A549 (cell line): ENCODE results near the gene MAD1L1. TPM values are rescaled to one million over a fixed set of nuclear protein-coding genes. Genes with fewer than 3 reads are reported as not detected.

ENCODE experiments used
- ATAC-seq, 2 experiments: fragments of 200-7000 bp in 1 of 2; fragments of >200 bp in 1 of 2; cut with Nextera tagmentation in 1 of 2; cut with Tn5 transposase in 1 of 2; 3 replicates each; pipeline versions ENCODE4 v1.8.0 to v1.9.1; 2018 to 2020; ENCODE audit warnings: mild to moderate bottlenecking in 1 of 2, moderate library complexity in 1 of 2
- CTCF ChIA-PET: fragments of 300-600 bp; sonication (Branson Sonifier 250); formaldehyde crosslinking; extraction: SDS; loops from one replicate; lab custom pipeline; 2021; ENCODE audit warnings: antibody characterized with exemption, inconsistent platforms; lab: Yijun Ruan, JAX
- POLR2A ChIA-PET: fragments of 350-600 bp; formaldehyde crosslinking; extraction: SDS; loops from one replicate; lab custom pipeline; 2021; ENCODE audit warnings: antibody characterized with exemption, inconsistent platforms; lab: Yijun Ruan, JAX
- DNase-seq, 2 experiments: peaks; one replicate each; pipeline versions ENCODE4 v3.0.0 to v3.0.0-alpha.2; 2011 to 2016; ENCODE audit warnings: low read depth in 1 of 2, low spot score in 1 of 2
- FAIRE-seq: peaks from 2 replicates; lab custom pipeline; 2011; peaks lifted over from hg19 to GRCh38; lab: Jason Lieb, UNC
- H3K27ac ChIP-seq, 2 experiments: fragments of >200 bp; sonication (Bioruptor Twin); formaldehyde crosslinking; 3 replicates each; pipeline ENCODE4 v1.5.1; 2016 to 2017
- H3K4me1 ChIP-seq: fragments of >200 bp; sonication (Bioruptor Twin); formaldehyde crosslinking; 3 replicates; pipeline ENCODE4 v1.6.1; 2016
- H3K4me2 ChIP-seq: fragments of >200 bp; sonication (Bioruptor Twin); formaldehyde crosslinking; 3 replicates; pipeline ENCODE4 v1.6.1; 2016
- H3K4me3 ChIP-seq: fragments of >200 bp; sonication (Bioruptor Twin); formaldehyde crosslinking; 3 replicates; pipeline ENCODE4 v1.5.1; 2016
- H3K9me3 ChIP-seq: fragments of >200 bp; sonication (Bioruptor Twin); formaldehyde crosslinking; 3 replicates; pipeline ENCODE4 v1.6.1; 2016
- ATOH8 ChIP-seq: fragments of 250-450 bp; sonication (Bioruptor Pico); IDR thresholded peaks from 2 replicates; pipeline ENCODE4 v1.5.0; 2020; ENCODE audit warnings: low read depth, mild to moderate bottlenecking, moderate library complexity
- CHD4 ChIP-seq: fragments of 200-600 bp; sonication (generic); IDR thresholded peaks from 2 replicates; pipeline ENCODE4 v1.6.1; 2016; ENCODE audit warnings: antibody characterized with exemption, mild to moderate bottlenecking, borderline replicate concordance
- CTCF ChIP-seq: fragments of >200 bp; sonication (Bioruptor Twin); formaldehyde crosslinking; IDR thresholded peaks from 3 replicates; pipeline ENCODE4 v1.5.1; 2016
- E2F6 ChIP-seq: IDR thresholded peaks from 2 replicates; pipeline ENCODE4 v1.6.1; 2012; ENCODE audit warnings: low read depth, borderline replicate concordance
- ELK1 ChIP-seq: fragments of 150-350 bp; IDR thresholded peaks from 2 replicates; pipeline ENCODE4 v1.6.1; 2014; ENCODE audit warnings: low read depth, mild to moderate bottlenecking, low read length
- FOSL2 ChIP-seq, 2 experiments: fragments of 450-650 bp in 1 of 2; fragments of >200 bp in 1 of 2; sonication (Bioruptor Twin) in 1 of 2; formaldehyde crosslinking; IDR thresholded peaks; 2 replicates each; pipeline versions ENCODE4 v1.5.0 to v1.6.1; 2016 to 2020; ENCODE audit warnings: mild to moderate bottlenecking in 1 of 2, moderate library complexity in 1 of 2
- GATA3 ChIP-seq: IDR thresholded peaks from 2 replicates; pipeline ENCODE4 v1.6.1; 2012; ENCODE audit warnings: borderline replicate concordance
- HMGXB4 ChIP-seq: fragments of 250-450 bp; sonication (Bioruptor Pico); IDR thresholded peaks from 2 replicates; pipeline ENCODE4 v1.5.0; 2021; ENCODE audit warnings: mild to moderate bottlenecking, moderate library complexity, borderline replicate concordance
- HOXB13 ChIP-seq: fragments of 250-450 bp; sonication (Bioruptor Pico); IDR thresholded peaks from 2 replicates; pipeline ENCODE4 v1.5.0; 2020; ENCODE audit warnings: low read depth, mild to moderate bottlenecking, moderate library complexity
- HOXB5 ChIP-seq: fragments of 250-450 bp; sonication (Bioruptor Pico); IDR thresholded peaks from 2 replicates; pipeline ENCODE4 v1.5.0; 2020; ENCODE audit warnings: mild to moderate bottlenecking, moderate library complexity
- KDM5A ChIP-seq: fragments of 200-600 bp; sonication (generic); IDR thresholded peaks from 2 replicates; pipeline ENCODE4 v1.6.1; 2016; ENCODE audit warnings: antibody characterized with exemption, mild to moderate bottlenecking
- MAFK ChIP-seq: fragments of 450-650 bp; IDR thresholded peaks from 2 replicates; pipeline ENCODE4 v1.6.1; 2014; ENCODE audit not compliant: partially characterized antibody
- MAZ ChIP-seq: fragments of 150-350 bp; IDR thresholded peaks from 2 replicates; pipeline ENCODE4 v1.6.1; 2014; ENCODE audit warnings: antibody characterized with exemption, low read depth, low read length, borderline replicate concordance
- MYC ChIP-seq: IDR thresholded peaks from 2 replicates; pipeline ENCODE4 v1.6.1; 2012; ENCODE audit warnings: mild to moderate bottlenecking, inconsistent platforms, low read length, improper control_type of control experiment, borderline replicate concordance
- NFE2L2 ChIP-seq: fragments of 150-350 bp; conservative IDR thresholded peaks from 2 replicates; pipeline ENCODE4 v1.6.1; 2014; ENCODE audit warnings: low read length
- POLR2A ChIP-seq: IDR thresholded peaks from 2 replicates; pipeline ENCODE4 v1.6.1; 2012; ENCODE audit warnings: mild to moderate bottlenecking, low read length
- RAD21 ChIP-seq, 2 experiments: fragments of >200 bp in 1 of 2; sonication (Bioruptor Twin) in 1 of 2; formaldehyde crosslinking in 1 of 2; IDR thresholded peaks in 1 of 2; conservative IDR thresholded peaks in 1 of 2; 2 replicates in 1 of 2; 3 replicates in 1 of 2; pipeline ENCODE4 v1.6.1; 2012 to 2018; ENCODE audit warnings: inconsistent platforms in 1 of 2
- TFCP2L1 ChIP-seq: fragments of 250-450 bp; sonication (Bioruptor Pico); IDR thresholded peaks from 2 replicates; pipeline ENCODE4 v1.5.0; 2021; ENCODE audit warnings: mild to moderate bottlenecking
- TP53 ChIP-seq: fragments of 250-450 bp; sonication (Bioruptor Pico); IDR thresholded peaks from 2 replicates; pipeline ENCODE4 v1.5.0; 2021; ENCODE audit warnings: mild to moderate bottlenecking, moderate library complexity
- ZFP36 ChIP-seq: fragments of 450-650 bp; IDR thresholded peaks from 2 replicates; pipeline ENCODE4 v1.6.1; 2014; ENCODE audit warnings: borderline replicate concordance; ENCODE audit not compliant: partially characterized antibody
- ZNF302 ChIP-seq: fragments of 250-450 bp; sonication (Bioruptor Pico); IDR thresholded peaks from 2 replicates; pipeline ENCODE4 v1.9.0; 2021; ENCODE audit warnings: inconsistent platforms, mild to moderate bottlenecking, moderate library complexity
- ZSCAN20 ChIP-seq: fragments of 250-450 bp; sonication (Bioruptor Pico); IDR thresholded peaks from 2 replicates; pipeline ENCODE4 v1.8.0; 2022; ENCODE audit warnings: mild to moderate bottlenecking, moderate library complexity
- WGBS: methylation state at CpG from one replicate; pipeline ENCODE4 v1.1.6; 2017; ENCODE audit errors: missing lambda C conversion rate; 5-methylcytosine and 5-hydroxymethylcytosine counted together
- polyA plus RNA-seq, 4 experiments: library from polyadenylated mRNA; depleted of rRNA in 3 of 4; stranded (reverse); fragments of >200 nt; fragmentation: RNase III in 1 of 4; extraction: RNeasy Plus Mini Kit Qiagen cat#74134 plus additional on column Dnase treatment in 1 of 4; gene quantifications; 2 replicates in 3 of 4; 3 replicates in 1 of 4; pipeline ENCODE4 v1.2.3, GENCODE V29; 2011 to 2017

MAD1L1 gene
- polyA plus RNA-seq, 2 of the 4 experiments (the other 2 are of a cell fraction), result 13.6 to 16.6 TPM

- POLR2A ChIA-PET, result no interaction called here
- TF ChIP-seq HOXB5 (CRISPR knock-in tag) (no peak), NFE2L2 (no peak), GATA3 (no peak), MYC (no peak), ZSCAN20 (CRISPR knock-in tag) (no peak)
Observed at GRCh38 chr7:1918063-1918645, 314.6 kb downstream of the MAD1L1 start.

GRCh38 chr7:1917221-1918062 is 315.3 kb downstream of the MAD1L1 start:
- no peaks in the 10 kb centered on the region for H3K9me3 ChIP-seq
- no peak overlapping the region for H3K4me2 ChIP-seq
- ChIA-PET POLR2A (no interaction called here), CTCF (no interaction called here)
- DNase-seq, result no peak
- H3K27ac ChIP-seq, result no peak overlapping the region
- no peaks in the 10 kb centered on the region for H3K4me1 ChIP-seq
- no peak overlapping the region for H3K4me3 ChIP-seq
- TF ChIP-seq CHD4 (no peak), ZNF302 (CRISPR knock-in tag) (no peak), POLR2A (no peak), KDM5A (no peak), ELK1 (no peak), TFCP2L1 (CRISPR knock-in tag) (no peak), NFE2L2 (no peak), ATOH8 (CRISPR knock-in tag) (no peak), HOXB13 (CRISPR knock-in tag) (no peak)
- TF ChIP-seq, all 56 proteins: peak for 0
- FAIRE-seq (no peak), ATAC-seq (no peak; a peak in 1 of 6 replicates)
- 83% methylated on average over 24 of the region's 31 CpGs for WGBS

More at GRCh38 chr7:1918063-1918645, 314.6 kb downstream of the MAD1L1 start:
- no peak for DNase-seq
- CTCF ChIA-PET, result no interaction called here
- no peaks in the 10 kb centered on the region for H3K4me1 ChIP-seq
- ATAC-seq, result no peak
- H3K9me3 ChIP-seq, result no peaks in the 10 kb centered on the region
- 94% methylated on average over 15 of the region's 23 CpGs for WGBS
- no peak overlapping the region for H3K27ac ChIP-seq
- no peak overlapping the region for H3K4me2 ChIP-seq
- no peak overlapping the region for H3K4me3 ChIP-seq
- no peak for FAIRE-seq

- Histone ChIP-seq H3K27ac (no peak overlapping the region), H3K4me2 (no peak overlapping the region), H3K4me3 (no peak overlapping the region), H3K4me1 (no peaks in the 10 kb centered on the region), H3K9me3 (no peaks in the 10 kb centered on the region)
- no peak for ATAC-seq
- TF ChIP-seq FOSL2 (IDR thresholded peaks at IDR 0.05) (no peak), FOSL2 (CRISPR knock-in tag; IDR thresholded peaks at IDR 0.05) (no peak), HOXB13 (CRISPR knock-in tag) (no peak), MAZ (no peak), MAFK (no peak), HMGXB4 (CRISPR knock-in tag) (no peak), ZFP36 (no peak), CTCF (no peak), E2F6 (no peak), TP53 (CRISPR knock-in tag) (no peak), RAD21 (conservative IDR thresholded peaks at IDR 0.05 in 1 of 2, IDR thresholded peaks at IDR 0.05 in 1 of 2) (no peak)
- 90% methylated on average over 15 of the region's 16 CpGs for WGBS
- POLR2A ChIA-PET, result no interaction called here
- FAIRE-seq, result no peak
- DNase-seq, result no peak
- CTCF ChIA-PET, result no interaction called here
Observed at GRCh38 chr7:1916601-1916970, 316.2 kb downstream of the MAD1L1 start.
